Endometrial microvascular endothelial cells (primary cell): ENCODE measurements around the gene CAND1. TPM values are rescaled to one million over a fixed set of nuclear protein-coding genes. Genes with fewer than 3 reads are reported as not detected.

Experiments
- in situ Hi-C: cut with HindIII; loops from 2 replicates; pipeline ENCODE4 v1.10.0; 2017; ENCODE audit warnings: low sequenced_read_pairs, low pct_unique_long_range_greater_than_20kb; ENCODE audit errors: inconsistent ontology term
- total RNA-seq: library from RNA; depleted of rRNA; stranded (reverse); fragments of >200 nt; gene quantifications from one replicate; pipeline ENCODE4 v1.2.3, GENCODE V29; 2015; ENCODE audit errors: inconsistent ontology term

The CAND1 gene
- total RNA-seq, 1 donor from 2014 or later: 51.0 TPM

DNA sequence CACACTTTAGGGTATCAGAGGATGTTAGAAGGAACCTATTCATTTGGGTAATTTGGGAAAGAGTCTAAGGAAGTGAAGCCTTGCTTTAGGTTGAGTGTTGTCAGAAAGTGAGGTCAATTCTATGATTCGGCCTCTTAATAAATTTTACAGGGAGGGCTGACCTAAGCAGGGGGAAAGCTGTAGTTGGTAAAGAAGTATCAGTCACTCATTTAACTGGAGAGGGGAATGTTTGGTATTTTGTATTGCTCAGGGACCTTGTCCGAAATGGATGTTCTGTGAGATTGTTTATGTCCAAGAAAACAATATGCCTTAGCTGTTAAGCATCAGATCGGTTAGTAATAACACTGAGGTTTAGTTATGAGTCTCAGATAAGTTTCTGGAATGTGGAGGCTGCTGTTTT is 7.3 kb downstream of the CAND1 start:
- in situ Hi-C loops: no loop called here

DNA sequence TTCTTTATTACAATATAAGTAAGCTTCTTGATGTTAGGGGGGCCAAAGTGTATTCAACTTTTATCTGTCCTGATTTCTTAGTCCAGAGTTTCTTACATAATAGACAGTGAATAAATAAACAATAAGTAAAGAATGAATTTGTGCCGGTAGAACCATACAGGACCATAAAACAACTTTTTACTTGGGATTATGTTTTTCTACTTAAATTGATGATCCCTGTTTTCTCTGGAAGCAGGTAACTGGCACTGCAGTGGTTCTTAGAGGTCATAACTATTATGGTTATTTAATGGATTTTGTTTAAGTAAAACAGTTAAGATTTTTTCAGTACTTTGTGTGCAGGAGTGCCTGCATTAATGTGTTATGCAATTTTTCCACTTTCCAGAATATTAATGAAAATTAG is 10.5 kb downstream of the CAND1 start:
- in situ Hi-C loops: no loop called here

DNA sequence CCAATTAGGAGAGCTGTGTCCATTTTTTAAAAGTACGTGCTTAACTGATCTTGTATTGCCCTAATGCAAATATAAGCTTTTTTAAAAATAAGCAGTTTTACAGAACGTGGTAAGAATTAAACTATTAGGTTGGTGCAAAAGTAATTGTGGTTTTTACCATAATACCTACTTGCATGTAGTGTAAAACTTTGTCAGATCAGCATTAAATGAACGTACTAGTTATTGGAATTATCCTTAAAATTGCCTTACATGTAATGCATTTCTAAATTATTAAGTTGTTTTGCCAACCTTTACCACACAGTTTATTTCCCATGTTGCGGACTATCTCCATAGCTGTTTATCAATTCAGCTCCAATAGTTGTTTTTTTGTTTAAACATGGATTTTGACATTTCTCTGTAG is 10.9 kb downstream of the CAND1 start:
- in situ Hi-C loops: no loop called here

DNA sequence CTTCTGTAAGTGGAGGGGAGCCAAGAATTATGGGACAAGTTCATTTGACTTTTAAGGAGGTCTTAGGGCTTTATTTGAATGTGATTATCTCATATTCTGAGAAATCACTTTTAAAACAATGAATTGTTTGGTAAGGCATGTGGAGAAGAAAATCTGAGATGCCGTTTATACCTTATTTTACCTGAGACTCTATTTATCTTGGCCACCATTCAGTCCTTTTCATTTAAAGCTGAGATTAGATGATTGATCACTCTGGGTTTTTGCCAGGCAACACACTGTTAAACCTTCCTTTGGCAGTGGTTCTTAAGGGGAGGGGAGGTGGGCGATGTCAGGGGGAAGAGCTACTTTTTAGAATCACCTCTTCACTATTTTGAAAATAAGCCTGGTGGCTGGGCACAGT is 11.4 kb downstream of the CAND1 start:
- in situ Hi-C loops: no loop called here

DNA sequence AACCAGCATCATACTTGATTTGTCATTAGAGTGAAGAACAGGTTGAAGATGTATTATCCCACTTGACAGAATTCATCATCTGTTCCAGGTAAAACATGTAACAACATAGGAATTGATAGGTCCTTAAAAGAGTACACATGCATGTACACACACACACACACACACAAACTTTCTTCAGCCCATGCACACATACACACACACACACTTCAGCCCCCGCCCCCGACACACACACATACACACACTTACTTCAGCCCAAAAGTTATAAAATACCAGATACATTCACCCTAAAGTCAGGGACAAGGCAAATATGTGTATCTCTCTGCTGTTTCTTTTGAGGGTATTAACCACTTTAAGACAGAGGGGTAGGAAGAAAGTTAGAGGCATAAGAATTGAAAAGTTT is 15.4 kb downstream of the CAND1 start:
- in situ Hi-C loops: no loop called here

DNA sequence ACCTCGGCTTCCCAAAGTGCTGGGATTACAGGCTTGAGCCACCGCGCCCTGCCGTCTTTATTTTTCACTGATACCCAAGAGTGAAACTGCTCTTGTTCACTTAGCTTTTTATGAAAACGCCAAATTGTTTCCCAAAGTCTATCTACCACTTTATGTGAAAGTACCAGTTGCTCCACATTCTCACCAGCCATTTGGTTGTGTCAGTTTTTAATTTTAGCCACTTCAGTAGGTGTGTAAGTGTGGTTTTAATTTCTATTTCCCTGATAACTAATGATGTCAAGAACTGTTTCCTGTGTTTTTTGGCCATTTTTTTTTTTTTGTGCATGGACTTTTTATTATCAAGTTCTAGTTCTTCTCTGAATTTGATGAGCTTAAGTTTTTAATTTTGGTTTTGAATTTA is 17.1 kb downstream of the CAND1 start:
- in situ Hi-C loops: no loop called here

DNA sequence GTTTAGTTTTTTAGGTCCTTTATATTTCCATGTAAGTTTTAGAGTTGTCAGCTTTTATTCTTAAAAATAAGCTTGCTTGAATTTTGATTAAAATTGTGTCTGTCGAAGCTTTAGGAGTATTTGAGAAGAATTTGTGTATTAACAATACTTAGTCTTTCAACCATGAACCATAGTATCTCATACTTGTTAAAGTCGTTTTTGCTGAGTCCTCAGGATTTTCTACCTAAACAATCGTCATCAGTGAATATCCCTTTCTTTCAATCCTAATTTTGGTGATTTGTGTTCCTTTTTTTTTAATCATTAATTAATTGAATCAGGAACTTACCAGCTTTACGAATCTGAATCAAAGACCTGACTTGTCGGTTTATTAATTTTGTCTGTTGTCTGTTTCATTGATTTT is 18.2 kb downstream of the CAND1 start:
- in situ Hi-C loops: no loop called here

DNA sequence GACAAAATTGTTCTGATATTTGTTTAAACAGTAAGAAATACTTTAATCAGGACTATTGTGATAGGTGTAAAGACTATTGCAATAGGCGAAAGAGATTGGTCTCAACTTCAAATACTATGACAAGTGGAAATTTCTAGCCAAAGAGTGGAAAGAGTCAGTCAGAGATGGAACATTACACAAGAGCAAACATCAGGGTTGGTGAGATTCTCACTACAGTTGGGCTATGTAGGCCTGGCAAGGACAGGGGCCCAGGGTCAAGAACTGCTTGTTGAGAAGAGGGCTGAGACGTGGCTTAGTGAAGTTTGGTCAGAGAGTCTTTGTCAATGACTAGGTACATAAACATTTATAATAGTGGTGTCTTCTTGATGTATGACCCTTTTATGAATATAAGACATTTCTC is 19.4 kb downstream of the CAND1 start:
- in situ Hi-C loops: no loop called here

DNA sequence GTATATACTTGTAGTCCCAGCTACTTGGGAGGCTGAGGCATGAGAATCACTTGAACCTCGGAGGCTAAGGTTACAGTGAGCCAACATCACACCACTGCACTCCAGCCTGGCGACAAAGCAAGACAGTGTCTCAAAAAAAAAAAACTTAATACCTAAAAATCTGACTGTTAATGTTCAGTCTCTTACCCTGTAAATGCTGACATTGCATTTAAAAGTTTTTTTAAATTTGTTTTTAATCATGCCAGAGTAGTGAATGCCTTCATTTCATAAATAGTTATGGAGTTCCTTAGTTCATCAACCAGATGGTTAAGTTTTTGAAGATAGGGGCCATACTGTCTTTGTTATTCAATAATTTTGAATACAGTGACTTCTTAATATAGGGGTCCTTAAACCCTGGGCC is 21.2 kb downstream of the CAND1 start:
- in situ Hi-C loops: no loop called here

DNA sequence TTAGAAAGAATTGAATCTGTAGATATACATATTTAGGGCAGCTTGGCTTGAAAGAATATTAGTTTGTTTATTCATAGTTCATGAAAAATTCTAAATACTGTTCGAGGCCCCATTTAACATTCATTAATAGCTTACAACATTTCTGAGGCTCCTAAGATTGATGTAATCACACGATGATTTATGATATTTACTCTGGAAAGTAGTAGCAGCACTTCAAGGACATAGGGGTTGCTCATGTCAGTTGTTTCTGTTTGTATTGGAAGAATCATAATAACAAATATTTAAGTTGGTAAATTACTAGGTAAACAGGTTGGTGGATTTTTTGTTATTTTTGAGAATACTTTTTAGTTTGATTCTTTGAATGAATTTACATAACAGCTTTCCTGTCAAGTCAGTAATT is 30.4 kb downstream of the CAND1 start:
- in situ Hi-C loops: no loop called here

DNA sequence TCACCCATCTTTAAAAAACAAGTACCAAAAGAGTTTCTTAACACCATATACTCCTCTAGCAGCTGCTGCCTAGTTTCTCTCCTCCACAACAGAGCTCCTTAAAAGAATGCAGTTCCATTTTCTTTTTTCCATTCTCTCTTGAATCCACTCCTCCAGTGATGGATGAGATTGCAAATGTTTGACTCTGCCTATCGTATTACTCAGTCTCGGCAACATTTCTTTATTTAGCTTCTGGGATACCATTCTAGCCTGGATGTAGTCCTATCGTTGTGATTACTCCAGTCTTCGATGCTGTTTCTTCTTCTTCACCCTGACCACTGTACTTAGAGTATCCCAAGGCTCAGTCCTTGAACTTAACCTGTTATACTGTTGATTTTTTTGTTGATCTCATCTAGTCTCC is 30.8 kb downstream of the CAND1 start:
- in situ Hi-C loops: no loop called here

DNA sequence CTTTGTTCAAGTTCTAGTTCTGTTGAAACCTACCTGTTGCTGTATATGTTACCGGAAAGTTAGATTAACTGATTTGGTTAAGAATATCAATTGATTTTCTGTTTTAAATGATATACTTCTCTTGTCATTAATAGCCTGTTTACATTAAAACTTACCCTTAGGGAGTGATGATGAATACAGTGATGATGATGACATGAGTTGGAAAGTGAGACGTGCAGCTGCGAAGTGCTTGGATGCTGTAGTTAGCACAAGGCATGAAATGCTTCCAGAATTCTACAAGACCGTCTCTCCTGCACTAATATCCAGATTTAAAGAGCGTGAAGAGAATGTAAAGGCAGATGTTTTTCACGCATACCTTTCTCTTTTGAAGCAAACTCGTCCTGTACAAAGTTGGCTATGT is 33.0 kb downstream of the CAND1 start:
- in situ Hi-C loops: no loop called here

DNA sequence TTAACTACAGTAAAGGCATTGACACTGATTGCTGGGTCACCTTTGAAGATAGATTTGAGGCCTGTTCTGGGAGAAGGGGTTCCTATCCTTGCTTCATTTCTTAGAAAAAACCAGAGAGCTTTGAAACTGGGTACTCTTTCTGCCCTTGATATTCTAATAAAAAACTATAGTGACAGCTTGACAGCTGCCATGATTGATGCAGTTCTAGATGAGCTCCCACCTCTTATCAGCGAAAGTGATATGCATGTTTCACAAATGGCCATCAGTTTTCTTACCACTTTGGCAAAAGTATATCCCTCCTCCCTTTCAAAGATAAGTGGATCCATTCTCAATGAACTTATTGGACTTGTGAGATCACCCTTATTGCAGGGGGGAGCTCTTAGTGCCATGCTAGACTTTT is 36.4 kb downstream of the CAND1 start:
- in situ Hi-C loops: no loop called here

DNA sequence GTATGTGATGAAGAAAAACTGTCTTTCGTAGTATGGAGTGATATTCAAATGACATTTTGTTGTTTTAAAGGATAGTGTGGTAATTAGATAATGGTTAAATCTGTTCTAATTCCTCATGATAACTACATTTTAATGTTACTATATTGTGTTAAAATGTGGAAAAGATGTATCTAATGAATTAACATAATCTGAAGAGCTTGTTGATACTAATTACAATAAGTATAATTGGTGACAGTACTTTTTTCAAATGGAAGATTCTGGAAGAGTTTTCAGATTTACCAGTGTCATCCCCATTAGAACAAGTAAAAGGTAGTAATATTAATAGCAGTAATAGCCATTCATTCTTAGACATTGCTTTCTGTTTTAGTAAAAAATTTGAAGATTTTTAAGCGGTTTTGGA is 37.6 kb downstream of the CAND1 start:
- in situ Hi-C loops: no loop called here

DNA sequence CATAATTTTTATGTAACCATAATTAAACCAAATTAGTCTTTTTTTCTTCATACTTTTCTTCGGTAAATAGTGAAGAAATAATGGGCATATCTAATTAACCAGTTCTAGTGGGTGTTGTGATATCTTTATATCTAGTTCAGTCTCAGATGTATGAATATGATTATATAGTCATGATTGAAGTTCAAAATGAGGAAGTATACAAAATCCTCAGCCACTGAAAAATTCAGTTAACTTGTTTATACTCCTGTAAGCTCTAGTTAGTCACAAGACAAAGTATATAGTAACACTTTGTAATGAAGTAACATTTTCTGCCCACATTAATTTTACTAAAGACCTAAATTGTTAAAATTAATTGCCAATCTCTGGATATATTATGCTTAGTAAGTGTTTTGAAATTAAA is 46.5 kb downstream of the CAND1 start:
- in situ Hi-C loops: no loop called here

DNA sequence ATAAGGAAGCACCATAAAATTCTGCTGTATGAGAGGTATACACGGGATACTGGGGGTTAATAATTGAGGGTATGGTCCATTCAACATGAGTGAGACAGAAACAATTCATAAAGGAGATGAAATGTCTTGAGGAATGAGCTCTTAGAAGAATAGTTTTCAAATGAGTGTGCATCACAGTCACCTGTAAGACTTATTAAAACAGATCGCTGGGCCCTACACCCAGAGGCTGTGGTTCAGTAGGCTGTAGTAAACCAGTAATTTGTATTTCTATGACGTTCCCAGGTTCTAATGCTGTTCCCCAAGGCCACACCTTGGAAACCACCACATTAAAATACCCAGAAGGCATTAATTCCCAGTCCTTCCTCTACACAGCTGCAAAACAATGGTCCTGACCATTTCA is 49.6 kb downstream of the CAND1 start:
- in situ Hi-C loops: no loop called here

DNA sequence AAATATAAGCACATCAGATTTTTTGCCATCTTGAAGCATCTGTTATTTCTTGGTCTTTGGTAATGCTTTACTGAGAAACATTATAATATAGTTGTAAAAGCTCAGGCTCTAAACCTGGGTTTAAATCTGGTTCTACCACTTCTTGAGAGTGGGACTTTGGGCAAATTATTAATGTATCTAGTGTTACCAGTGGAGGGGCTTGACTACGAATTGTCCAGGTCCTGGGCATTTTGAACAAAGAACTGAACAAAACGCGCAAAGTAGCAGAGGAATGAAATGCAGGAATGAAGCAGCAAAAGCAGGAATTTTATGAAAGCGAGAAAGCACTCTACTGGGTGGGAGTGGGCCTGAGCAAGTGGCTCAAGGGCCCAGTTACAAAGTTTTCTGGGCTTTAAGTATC is 50.8 kb downstream of the CAND1 start:
- in situ Hi-C loops: no loop called here

DNA sequence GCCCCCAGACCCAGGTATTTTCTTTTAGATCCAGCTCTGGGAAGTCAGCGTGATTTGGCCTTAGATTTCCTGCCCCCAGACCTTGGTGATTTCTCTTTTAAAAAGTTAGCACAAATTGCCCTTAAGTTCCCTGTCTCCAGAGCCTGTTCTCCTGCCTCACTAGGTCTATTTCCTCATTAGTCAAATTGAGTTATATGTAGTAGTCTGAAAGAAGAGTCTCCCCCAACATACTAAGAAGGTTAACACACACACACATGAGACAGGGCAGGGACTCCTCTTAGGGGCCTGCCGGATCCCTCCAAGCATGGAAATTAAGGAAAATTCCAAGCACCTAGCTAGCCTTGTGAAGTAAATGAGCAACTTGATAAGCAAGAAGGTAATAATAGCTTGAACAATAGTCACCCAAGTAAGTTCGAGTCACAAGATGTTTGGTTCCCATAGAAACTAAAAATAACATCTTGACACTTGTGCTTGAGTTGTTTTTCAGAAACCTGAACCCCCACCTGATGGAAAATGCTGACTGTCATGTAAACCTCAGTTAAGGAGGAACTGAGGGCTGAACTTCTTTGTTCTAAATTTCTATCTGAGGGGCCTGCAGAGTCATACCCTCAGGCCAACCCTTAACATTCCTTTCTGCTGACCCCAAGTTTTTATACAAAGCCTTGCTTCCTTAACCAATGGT is 51.6 kb downstream of the CAND1 start:
- in situ Hi-C loops: no loop called here

DNA sequence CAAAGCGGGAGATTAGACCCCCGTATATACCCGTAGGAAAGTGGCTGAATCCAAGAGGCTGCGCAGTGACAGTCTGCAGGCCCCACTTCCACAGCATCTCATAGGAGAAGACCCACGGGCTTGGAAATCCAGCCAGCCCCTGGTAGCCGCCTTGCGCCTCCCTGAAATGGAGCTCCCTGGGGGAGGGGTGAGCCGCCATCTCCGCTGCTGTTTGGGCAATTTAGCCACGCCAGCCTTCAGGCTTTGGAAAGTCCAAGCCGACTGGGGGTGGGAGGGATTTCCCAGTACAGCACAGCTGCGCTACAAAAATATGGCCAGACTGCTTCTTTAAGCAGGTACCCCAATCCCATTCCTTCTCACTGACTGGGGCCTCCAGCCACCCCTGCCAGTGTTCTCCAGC is 53.4 kb downstream of the CAND1 start:
- in situ Hi-C loops: no loop called here

DNA sequence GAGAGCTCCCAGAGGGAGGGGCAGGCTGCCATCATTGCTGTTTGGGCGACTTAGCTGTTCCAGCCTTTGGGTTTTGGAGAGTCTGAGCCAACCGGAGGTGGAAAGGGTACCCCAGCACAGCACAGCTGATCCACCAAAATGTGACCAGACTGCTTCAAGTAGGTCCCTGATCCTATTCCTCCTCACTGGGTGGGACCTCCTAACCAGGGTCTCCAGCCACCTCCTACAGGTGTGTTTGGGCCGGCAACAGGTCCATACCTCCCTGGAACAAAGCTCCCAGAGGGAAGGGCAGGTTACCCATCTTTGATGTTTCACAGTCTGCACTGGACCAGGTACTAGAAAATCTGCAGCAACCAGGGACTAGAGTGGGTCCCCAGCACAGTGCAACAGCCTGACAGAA is 53.8 kb downstream of the CAND1 start:
- in situ Hi-C loops: no loop called here

DNA sequence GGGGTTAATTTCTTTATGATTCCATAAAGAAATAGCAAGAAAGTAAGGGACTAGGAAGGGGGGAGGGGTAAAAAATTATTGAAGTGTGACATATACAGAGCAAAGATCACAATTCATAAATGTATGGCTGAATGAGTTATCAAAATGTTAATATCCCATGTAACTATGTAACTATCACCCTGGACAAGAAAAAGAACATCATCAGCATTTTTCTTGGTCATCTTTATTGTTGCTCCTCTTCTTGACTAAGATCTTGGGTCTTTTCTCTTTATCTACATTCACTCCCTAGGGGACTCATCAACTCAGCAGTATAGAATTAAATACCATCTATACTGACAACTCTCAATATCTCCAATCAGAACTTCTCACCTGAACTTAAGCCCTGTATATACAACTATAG is 57.5 kb downstream of the CAND1 start:
- in situ Hi-C loops: no loop called here
